NK-92 (cell line): ENCODE measurements around the gene MAPK14.

Experiments used
- DNase-seq: peaks from one replicate; lab custom pipeline; 2025; ENCODE audit not compliant: unreplicated experiment; lab: John Stamatoyannopoulos, UW

The MAPK14 gene

GRCh38 chr6:36035225-36035624 is 7.6 kb downstream of the MAPK14 start:
- DNase-seq, result no peak

GRCh38 chr6:36038120-36038876 is 10.7 kb downstream of the MAPK14 start:
- no peak for DNase-seq

GRCh38 chr6:36039112-36039511 is 11.5 kb downstream of the MAPK14 start:
- DNase-seq, result no peak

- DNase-seq, result no peak
These were observed 13.3 kb downstream of the MAPK14 start for GRCh38 chr6:36040958-36041357.

DNA sequence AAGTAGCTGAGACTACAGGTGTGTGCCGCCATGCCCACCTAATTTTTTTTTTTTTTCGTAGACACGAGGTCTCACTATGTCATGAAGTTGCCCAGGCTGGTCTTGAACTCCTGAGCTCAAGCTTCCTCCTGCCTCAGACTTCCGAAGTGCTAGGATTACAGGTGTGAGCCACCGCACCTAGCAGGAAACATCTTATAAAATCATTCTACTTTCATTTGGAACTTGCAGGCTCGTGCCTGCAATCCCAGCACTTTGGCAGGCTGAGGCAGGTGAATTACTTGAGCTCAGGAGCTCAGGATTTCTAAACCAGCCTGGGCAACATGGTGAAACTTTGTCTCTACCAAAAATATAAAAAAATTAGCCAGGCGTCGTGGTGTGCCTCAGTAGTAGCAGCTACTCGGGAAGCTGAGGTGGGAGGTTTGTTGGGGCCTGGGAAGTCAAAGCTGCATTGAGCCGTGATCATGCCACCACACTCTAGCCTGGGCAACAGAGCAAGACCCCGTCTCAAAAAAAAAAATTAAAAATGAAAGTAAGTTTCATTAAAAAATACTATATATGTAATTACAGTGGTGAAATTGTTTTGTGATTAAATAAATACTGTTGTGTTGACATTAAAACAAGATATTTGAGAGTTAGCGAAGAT is 15.1 kb downstream of the MAPK14 start:
- DNase-seq, result no peak

DNA sequence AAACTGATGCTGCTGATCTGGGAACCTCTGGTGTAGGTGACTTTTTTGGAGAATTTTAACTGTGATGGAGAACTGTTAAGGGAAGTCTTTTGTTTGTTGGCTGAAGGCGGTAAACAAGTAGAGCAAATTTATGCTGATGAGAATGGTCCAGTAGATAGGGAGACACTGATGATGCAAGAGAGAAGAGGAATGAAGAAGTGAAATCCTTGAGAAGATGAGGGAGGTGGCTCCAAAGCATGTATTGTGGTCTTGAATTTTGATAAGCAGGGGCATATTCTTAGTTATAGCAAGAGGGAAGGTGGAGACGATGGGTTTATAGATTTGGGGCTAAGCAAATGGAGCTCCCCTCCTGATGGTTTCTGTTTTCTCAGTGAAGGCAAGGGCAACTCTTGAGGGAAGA is 22.0 kb downstream of the MAPK14 start:
- no peak for DNase-seq

DNA sequence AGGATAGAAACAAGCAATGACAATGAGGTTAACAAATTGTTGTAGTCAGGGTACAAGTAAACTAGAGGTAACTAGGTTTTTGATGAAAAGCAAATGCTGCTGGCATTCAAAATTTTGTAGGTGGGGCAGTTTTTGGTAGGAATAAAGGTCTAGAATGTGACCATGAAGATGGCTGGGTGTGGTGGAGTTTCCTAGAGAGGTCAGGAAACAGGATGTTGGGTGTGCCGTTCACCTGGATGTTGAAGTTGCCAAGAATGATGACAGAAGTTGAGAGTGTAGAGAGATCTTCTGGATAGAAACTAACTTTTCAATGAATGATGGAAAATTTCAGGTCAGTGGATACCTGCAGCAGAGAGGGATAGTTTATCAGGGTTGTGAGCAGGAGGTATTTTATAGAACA is 22.7 kb downstream of the MAPK14 start:
- DNase-seq, result no peak

DNA sequence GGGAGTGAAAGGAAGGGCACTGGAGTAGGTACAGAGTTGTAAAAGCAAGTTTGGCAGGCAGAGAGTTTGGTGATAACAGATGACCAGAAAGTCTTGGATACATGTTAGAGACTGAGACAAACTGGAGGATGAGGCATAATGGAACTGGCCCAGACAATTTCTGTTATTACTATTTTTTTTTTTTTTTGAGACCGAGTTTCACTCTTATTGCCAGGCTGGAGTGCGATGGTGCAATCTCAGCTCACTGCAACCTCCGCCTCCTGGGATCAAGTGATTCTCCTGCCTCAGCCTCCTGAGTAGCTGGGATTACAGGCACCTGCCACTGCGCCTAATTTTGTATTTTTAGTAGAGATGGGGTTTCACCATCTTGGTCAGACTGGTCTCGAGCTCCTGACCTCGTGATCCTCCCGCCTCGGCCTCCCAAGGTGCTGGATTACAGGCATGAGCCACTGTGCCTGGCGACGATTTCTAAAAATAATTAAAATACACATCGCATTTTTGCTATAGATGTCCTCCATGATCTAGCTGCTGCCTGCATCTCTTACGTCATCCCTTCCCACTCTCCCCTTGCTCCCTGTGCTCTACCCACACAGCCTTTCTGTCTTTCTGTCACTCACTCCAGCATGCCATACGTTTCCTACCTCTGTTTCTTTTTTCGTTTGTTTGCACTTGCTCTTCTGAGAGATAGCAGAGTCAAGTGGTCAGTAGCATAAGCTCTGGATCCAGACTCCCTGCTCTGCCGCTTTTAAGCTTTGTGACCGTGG is 23.5 kb downstream of the MAPK14 start:
- DNase-seq, result no peak

DNA sequence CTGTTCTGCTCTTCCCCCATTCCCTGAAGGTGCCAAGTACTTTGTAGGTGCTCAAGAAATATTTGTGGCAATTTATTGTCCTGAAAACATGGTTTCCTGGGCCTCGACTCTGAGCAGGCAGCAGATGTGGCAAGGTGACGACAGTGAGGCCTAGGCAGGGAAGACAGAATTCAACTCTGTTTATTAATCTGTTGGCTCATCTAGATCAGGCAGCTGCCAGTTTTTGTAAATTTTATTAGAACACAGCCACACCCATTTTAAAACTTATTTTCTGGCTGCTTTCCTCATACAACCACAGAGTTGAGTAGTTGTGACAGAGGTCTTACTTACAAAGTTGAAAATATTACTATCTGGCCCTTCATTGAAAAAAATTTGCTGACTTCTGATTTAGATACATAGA is 24.5 kb downstream of the MAPK14 start:
- no peak for DNase-seq

GRCh38 chr6:36053878-36054277 is 26.3 kb downstream of the MAPK14 start:
- DNase-seq, result no peak

GRCh38 chr6:36054415-36054814 is 26.8 kb downstream of the MAPK14 start:
- no peak for DNase-seq

DNA sequence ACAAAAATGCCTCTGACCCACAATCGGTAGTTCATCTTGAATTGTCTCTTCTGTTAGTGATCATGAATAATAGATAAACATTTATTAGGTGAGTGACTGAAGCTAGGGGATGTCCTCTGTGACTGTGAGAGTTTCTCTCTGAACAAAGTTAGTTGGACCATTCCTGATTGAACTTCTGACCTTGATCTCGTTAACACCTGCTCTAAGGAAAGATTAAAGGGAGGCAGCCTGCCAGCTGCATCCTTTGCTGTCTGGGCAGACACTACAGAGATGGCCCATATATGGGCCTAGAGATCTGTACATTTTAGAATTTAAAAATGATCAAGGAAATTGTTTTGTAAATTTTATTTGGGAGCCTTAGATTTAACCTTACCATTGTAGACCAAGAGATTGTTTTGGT is 27.3 kb downstream of the MAPK14 start:
- no peak for DNase-seq

- no peak for DNase-seq
These were observed 28.6 kb downstream of the MAPK14 start for GRCh38 chr6:36056178-36056577.

- DNase-seq, result no peak
These were observed 33.6 kb downstream of the MAPK14 start for GRCh38 chr6:36061236-36061635.

DNA sequence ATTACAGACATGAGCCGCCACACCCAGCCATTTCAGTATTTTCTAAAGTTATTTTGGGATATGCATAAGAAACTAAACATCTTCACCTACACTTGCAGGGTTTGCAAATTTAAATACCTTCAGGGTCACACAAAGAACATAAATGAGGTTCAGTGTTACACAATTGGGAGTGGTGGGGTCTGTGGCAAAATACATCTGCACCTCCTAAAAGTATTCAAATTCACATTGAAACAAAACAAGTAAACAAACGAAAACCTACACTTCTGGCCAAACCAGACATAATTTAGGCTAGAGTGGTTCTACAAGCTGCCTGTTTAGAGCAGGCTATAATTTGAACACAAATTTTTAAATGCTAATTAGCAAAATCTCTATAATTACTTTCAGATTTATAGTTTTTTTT is 34.6 kb downstream of the MAPK14 start:
- DNase-seq, result no peak

DNA sequence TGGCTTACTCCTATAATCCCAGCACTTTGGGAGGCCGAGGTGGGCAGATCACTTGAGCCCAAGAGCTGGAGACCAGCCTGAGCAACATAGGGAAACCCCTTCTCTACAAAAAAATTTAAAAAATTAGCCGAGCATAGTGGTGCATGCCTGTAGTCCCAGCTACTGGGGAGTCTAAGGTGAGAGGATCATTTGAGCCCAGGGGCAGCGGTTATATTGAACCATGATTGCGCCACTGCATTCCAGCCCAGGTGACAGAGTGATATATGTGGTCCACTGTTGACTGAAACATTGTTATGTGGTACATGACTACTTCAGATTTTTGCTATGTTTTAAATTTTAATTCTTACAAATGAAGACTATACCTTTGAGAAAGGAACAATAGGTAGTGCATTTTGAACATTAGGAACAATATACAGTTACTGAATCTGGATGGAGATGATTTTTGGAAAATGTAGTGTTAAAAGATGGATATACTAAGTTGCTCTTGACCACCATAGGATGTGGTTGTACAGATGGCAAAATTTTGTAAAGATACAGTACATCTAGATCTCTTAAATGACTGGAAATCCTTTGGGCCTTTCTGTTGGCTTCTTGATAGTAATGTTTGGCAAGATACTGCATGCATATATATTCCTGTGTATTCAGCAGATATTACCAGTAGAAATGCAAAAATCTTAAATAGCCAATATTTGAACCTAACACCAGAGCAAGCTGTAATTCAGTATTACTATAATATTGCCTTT is 35.9 kb downstream of the MAPK14 start:
- DNase-seq, result no peak

DNA sequence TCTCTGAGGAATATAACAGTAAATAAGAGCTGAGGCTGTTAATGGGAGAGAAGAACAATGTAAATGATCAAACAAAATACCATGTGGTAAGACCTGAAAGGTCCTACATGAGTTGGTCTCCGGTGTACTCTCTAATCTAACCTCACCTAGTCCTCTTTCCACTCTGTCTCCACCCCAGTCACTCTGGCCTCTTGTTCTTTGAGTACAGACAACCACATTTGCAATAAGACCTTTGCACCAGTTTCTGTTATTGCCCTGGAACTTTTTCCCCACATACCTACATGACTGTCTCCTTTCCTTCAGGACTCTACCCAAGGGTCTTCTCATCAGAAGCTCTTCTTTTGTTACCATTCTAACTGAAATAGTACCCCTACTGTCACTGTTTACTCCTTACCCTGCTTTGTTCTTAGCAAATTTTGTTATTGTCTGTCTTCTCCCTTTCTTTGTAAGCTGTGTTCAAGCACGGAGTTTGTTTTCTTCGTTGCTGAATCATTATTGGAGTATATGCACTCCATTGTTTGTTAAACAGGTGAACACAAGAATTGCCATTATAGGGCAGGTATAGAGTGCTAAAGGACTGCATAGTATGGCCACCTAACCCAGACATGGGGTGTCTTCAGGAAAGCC is 37.3 kb downstream of the MAPK14 start:
- DNase-seq, result no peak

DNA sequence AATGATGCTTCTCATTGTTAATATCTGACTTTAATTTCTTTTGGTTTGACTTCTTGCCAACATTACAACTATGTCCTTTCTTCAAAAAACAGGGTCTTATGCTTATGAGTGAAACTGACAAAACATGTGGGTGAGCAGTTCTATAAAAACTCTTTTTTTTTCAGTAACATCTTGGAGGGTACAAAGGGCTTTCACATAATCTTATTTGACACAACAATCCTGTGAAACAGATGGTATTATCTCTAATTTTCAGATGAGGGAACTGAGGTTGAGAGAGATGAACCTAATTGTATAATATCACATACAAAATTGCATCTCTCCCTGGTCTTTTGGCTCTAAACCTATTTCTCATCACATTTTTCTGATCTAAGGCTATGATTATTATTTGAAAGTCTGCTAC is 38.3 kb downstream of the MAPK14 start:
- no peak for DNase-seq

- no peak for DNase-seq
These were observed 39.2 kb downstream of the MAPK14 start for GRCh38 chr6:36066817-36067216.

GRCh38 chr6:36067374-36068011 is 39.9 kb downstream of the MAPK14 start:
- DNase-seq, result no peak

- DNase-seq, result no peak
These were observed 40.4 kb downstream of the MAPK14 start for GRCh38 chr6:36068012-36068392.
